ENCODE results near the gene KRT2. TPM values are rescaled to one million over a fixed set of nuclear protein-coding genes. Genes with fewer than 3 reads are reported as not detected.
"Not testable (repeated sequence)": the region's sequence is repeated elsewhere in the genome, so short reads cannot be mapped to it uniquely, and the experiment has no call there.

KRT2 gene
- total RNA-seq, 1 donor from 2014 or later = not detected

DNA sequence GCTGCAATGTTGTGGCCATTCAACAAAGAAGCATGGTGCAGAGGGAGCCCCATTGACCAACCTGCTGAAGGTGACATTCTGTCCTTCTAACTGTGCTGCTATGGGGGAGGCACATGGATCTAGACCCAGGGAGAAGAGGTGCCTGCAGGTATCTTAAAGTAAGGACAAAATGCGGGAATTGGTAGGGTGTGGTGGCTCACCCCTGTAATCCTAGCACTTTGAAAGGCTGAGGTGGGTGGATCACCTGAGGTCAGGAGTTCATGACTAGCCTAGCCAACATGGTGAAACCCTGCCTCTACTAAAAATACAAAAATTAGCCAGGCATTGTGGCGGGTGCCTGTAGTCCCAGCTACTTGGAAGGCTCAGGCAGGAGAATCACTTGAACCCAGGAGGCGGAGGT is 17.9 kb upstream of the KRT2 start:
- DNase-seq (ENCODE audit: low spot score); intact Hi-C loops (cut with DNase I): not testable (repeated sequence)

DNA sequence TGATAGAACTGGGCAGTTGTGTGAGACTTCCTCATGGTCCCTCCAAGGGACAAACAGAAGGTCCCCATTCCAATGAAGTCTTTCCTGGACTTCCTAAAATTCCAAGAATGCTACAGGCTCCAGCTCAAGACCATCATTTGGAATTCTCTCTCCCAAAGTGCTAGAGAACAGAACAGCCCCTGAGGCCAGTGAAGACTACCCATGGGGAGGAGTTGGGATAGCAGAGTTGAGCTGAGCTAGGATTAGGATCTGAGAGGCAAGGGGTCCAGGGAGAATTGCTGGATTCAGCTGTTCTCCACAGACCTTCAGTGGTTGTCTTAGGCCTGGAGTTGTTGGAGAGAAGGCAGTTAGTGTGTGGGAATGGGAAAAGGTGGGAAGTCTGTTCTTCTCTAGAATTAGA is 17.4 kb upstream of the KRT2 start:
- intact Hi-C loops (cut with DNase I) = no loop called here
- DNase-seq (ENCODE audit: low spot score) = no peak

DNA sequence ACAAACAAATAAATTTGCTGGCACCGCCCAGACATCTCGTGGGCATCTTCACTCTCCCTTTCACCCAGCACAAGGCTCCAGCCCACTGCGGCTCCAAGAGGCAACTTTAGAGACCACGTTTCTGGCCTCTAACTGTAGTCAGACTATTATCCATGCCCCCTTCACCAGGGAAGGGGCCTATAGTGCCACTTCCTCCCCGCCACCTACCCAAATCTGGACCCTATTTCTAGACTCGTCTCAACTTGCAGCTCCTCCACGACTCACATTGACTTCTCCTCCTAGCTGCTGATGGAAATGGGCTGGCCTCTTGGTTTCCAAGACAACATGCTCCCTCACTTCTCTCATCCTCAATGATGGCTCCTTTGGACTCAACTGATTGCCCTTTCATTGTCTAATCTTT is 15.9 kb upstream of the KRT2 start:
- DNase-seq (ENCODE audit: low spot score) = no peak
- intact Hi-C loops (cut with DNase I) = no loop called here

- no peak for DNase-seq (ENCODE audit: low spot score)
- intact Hi-C loops (cut with DNase I) = no loop called here
Measured at GRCh38 chr12:52667509-52667908, 15.5 kb upstream of the KRT2 start.

- no peak for DNase-seq (ENCODE audit: low spot score)
- intact Hi-C loops (cut with DNase I) = no loop called here
Measured at GRCh38 chr12:52666471-52666870, 14.5 kb upstream of the KRT2 start.

- intact Hi-C loops (cut with DNase I) = no loop called here
- no peak for DNase-seq (ENCODE audit: low spot score)
Measured at GRCh38 chr12:52663420-52663819, 11.4 kb upstream of the KRT2 start.

DNA sequence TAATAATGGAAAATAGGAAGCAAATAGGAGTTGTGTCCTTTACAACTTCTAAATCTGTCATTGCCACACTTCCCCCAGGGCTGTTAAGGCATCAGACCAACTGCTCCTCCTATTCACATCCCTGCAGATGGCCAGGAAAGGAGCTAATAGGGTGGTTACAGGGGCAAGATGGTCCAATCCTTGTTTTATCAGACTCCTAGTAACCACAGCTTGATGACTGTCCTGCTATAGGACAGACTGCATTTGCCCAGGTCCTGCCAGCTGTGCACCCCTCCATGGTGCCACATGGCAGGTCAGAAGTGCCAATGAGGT is 10.9 kb upstream of the KRT2 start:
- DNase-seq (ENCODE audit: low spot score) = no peak
- intact Hi-C loops (cut with DNase I) = no loop called here

- intact Hi-C loops (cut with DNase I) = no loop called here
- no peak for DNase-seq (ENCODE audit: low spot score)
Measured at GRCh38 chr12:52662093-52662917, 10.3 kb upstream of the KRT2 start.

GRCh38 chr12:52661668-52662067 is 9.7 kb upstream of the KRT2 start:
- no peak for DNase-seq (ENCODE audit: low spot score)
- intact Hi-C loops (cut with DNase I) = no loop called here

GRCh38 chr12:52660934-52661499 is 9.0 kb upstream of the KRT2 start:
- no peak for DNase-seq (ENCODE audit: low spot score)
- intact Hi-C loops (cut with DNase I) = no loop called here

GRCh38 chr12:52659951-52660350 is 7.9 kb upstream of the KRT2 start:
- intact Hi-C loops (cut with DNase I) = no loop called here
- DNase-seq (ENCODE audit: low spot score) = no peak

DNA sequence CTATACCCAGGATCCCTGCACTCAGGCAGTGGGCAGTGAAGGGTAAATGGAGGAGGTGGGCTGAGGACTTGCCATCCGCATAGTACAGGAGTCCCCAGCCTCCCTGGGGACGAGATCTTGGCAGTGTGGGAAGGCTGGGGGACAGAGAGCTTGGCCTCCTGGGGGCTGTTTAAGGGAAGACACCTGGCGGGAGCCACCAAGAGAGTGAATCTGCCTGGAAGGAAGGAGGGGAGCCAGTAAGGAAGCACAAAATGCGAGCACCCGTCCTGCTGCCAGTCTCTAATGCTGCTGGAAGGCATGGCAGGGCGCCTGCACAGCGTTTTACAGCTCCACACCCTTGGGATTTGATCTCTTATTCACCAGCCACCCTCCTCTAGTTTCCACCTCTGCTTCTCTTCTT is 7.4 kb upstream of the KRT2 start:
- no peak for DNase-seq (ENCODE audit: low spot score)

GRCh38 chr12:52658196-52658595 is 6.2 kb upstream of the KRT2 start:
- DNase-seq (ENCODE audit: low spot score) = no peak

More for the DNA sequence above, 7.4 kb upstream of the KRT2 start:
- intact Hi-C loops (cut with DNase I) = no loop called here

DNA sequence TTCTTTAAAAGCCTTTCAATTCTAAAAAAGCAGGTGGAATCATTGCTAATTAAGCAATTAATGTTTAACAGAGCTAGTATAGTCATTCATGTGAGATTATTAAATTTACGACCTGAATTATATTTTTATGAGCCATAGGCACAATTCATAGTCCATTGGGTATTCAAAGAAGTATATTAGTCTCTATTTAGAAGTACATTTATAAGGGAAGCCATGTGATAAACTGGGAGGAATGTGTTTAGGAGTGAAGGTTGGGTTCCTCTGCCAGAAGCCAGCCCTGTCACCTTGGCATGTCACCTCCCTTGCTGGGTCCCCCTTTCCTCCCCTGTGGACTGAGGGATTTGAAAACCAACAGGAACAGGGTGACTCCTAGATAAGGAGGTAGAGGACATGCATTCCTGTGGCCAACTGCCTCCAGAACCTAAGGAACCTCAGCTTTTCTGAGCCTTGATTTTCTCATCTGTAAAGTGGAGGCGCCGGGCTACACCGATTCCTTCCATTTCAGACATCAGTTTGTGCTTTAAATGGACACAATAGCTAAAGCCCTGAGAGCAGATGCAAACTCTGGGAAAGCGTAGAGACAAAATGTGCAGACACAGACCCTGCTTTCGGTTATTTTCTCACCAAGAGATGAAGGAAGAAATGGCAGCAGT is 5.4 kb upstream of the KRT2 start:
- intact Hi-C loops (cut with DNase I) = no loop called here
- no peak for DNase-seq (ENCODE audit: low spot score)

More at GRCh38 chr12:52658196-52658595, 6.2 kb upstream of the KRT2 start:
- intact Hi-C loops (cut with DNase I) = no loop called here

DNA sequence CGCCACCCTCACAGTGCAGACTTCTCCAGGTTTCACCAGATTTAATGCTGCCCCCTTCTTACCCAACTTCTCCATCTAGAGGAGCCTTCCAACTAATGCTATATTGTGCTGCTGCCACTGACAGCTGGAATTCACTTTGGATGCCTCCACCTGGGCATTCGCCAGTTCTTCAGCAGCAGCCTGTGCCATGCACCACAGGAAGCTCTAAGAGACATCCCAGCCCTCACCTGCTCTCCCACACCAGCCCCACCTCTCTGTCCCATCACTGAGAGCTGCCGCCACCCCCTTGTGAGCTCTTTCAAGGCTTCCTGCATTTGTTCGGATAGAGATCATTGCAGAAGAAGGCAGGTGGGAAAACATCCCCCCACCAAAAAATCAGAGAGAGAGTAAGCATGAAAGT is 4.6 kb upstream of the KRT2 start:
- intact Hi-C loops (cut with DNase I) = no loop called here
- no peak for DNase-seq (ENCODE audit: low spot score)

- intact Hi-C loops (cut with DNase I) = no loop called here
- DNase-seq (ENCODE audit: low spot score) = no peak
Measured at GRCh38 chr12:52655720-52656124, 3.7 kb upstream of the KRT2 start.

- no peak for DNase-seq (ENCODE audit: low spot score)
- intact Hi-C loops (cut with DNase I) = no loop called here
Measured at GRCh38 chr12:52655251-52655650, 3.2 kb upstream of the KRT2 start.

GRCh38 chr12:52650520-52651081 is 1.4 kb downstream of the KRT2 start:
- intact Hi-C loops (cut with DNase I) = no loop called here
- no peak for DNase-seq (ENCODE audit: low spot score)

DNA sequence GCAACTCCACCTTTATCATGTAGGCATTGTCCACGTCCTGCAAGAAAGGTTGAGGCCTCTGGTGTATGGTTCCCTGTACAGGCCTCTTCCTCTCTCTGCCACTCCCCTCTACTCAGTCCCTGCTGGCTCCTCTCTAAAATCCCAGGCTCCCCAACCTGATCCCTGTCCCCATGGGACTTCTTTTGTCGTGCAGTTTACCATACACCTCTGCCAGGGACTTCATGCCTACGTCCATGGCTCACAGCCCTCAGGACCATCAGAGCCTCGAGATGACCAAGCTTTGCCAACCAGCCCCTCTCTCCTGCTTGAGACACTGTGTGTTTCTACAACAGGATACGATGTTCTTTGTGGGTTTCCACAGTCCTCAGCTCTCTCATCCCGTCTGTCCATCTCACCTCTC is 2.9 kb downstream of the KRT2 start:
- no peak for DNase-seq (ENCODE audit: low spot score)
- intact Hi-C loops (cut with DNase I) = no loop called here

DNA sequence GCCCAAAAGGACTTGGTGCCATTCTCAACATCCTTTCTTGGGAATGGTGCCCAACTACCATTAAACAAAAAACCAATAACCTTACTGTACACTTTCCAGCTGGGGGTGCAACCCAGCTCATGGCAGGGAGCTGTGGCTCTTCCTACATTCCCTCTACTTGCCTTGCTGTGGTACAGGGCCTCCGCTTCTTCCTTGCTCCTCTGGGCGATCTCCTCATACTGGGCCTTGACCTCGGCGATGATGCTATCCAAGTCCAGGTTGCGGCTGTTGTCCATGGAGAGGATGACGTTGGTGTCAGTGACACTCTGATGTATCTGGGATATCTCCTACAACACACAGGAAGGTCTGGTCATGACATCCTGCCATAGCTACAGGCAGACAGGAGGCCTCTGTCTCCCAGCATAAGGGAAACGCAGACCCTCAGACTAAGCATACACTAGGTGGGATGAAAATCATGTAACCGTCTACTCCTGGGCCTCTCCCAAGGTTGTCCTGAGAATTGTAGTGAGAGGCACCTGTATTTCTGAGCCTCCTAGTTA is 3.9 kb downstream of the KRT2 start:
- intact Hi-C loops (cut with DNase I) = no loop called here
- no peak for DNase-seq (ENCODE audit: low spot score)

DNA sequence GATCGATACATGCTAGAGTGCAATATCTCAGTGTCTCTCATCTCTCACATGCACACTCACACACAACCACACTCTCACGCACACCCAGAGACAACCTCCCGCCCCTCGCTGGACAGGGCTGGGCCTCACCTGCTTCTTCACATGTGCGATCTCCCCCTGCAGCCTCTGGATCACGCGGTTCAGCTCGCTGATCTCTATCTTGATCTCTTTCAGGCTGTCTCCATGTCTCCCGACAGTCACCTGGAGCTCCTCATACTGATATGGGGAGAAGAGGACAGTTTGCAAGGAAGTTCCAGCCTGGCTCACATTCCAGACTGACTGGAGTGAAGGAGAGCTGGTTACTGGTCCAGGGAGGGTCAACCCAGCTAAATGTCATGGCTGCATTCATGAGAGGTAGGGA is 4.4 kb downstream of the KRT2 start:
- DNase-seq (ENCODE audit: low spot score) = no peak
- intact Hi-C loops (cut with DNase I) = no loop called here
